HepG2 (cell line): ENCODE measurements around the gene CX3CR1.

Source experiments
- MYC ChIP-seq: sonication (generic); formaldehyde crosslinking; IDR thresholded peaks from 2 replicates; pipeline ENCODE4 v1.9.0; 2021; ENCODE audit warnings: missing genetic modification reagents, borderline replicate concordance
- TARDBP ChIP-seq: sonication (generic); formaldehyde crosslinking; IDR thresholded peaks from 2 replicates; pipeline ENCODE4 v1.8.0; 2022; ENCODE audit warnings: mild to moderate bottlenecking, missing genetic modification reagents
- ZNF839 ChIP-seq: sonication (generic); formaldehyde crosslinking; IDR thresholded peaks from 2 replicates; pipeline ENCODE4 v1.4.0; 2020; ENCODE audit warnings: missing genetic modification reagents, mild to moderate bottlenecking, borderline replicate concordance
- TF ChIP-seq, protein P1 (sequence below): sonication (generic); formaldehyde crosslinking; conservative IDR thresholded peaks from 2 replicates; pipeline ENCODE4 v1.4.0; 2020; ENCODE audit warnings: missing genetic modification reagents

DNA sequence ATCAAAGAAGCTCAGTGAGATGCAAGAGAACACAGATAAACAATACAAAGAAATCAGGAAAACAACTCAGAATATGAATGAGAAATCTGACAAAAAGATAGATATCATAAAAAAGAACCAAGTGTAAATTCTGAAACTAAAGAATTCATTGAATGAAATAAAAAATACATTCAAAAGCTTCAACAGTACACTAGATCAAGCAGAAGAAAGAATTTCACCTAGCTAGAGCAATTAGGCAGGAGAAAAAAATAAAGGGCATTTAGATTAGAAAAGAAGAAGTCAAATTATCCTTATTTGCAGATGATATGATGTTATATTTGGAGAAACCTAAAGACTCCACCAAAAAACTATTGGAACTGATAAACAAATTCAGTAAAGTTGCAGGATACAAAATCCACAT is 19.4 kb upstream of the CX3CR1 start:
- TF ChIP-seq, protein P1, sequence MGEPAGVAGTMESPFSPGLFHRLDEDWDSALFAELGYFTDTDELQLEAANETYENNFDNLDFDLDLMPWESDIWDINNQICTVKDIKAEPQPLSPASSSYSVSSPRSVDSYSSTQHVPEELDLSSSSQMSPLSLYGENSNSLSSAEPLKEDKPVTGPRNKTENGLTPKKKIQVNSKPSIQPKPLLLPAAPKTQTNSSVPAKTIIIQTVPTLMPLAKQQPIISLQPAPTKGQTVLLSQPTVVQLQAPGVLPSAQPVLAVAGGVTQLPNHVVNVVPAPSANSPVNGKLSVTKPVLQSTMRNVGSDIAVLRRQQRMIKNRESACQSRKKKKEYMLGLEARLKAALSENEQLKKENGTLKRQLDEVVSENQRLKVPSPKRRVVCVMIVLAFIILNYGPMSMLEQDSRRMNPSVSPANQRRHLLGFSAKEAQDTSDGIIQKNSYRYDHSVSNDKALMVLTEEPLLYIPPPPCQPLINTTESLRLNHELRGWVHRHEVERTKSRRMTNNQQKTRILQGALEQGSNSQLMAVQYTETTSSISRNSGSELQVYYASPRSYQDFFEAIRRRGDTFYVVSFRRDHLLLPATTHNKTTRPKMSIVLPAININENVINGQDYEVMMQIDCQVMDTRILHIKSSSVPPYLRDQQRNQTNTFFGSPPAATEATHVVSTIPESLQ (CRISPR knock-in tag): no peak
- TF ChIP-seq TARDBP: no peak
- TF ChIP-seq ZNF839 (CRISPR knock-in tag): no peak
- no peak for TF ChIP-seq MYC (CRISPR knock-in tag)
